H7 (cell line): ENCODE results near the gene SEPTIN12. TPM values are rescaled to one million over a fixed set of nuclear protein-coding genes. Genes with fewer than 3 reads are reported as not detected.

ENCODE experiments used
- total RNA-seq: library from RNA; depleted of rRNA; stranded (reverse); fragments of >200 nt; shearing (Covaris generic); gene quantifications from 2 replicates; pipeline ENCODE4 v1.2.3, GENCODE V29; 2014; rRNA removed

The SEPTIN12 gene
- total RNA-seq, 1 experiment from 2014 or later = not detected

Other genes with a start within 250 kb of the SEPTIN12 start
- gene CDIP1, start 249.6 kb downstream of the SEPTIN12 start, total RNA-seq = 32.1 and 36.0 TPM in 2 replicates
- gene C16orf96, start 232.0 kb downstream of the SEPTIN12 start, total RNA-seq = 0.38 and 0.41 TPM in 2 replicates
- gene UBALD1, start 173.5 kb downstream of the SEPTIN12 start, total RNA-seq = 21.4 and 26.8 TPM in 2 replicates
- 35.6 and 42.8 TPM in 2 replicates for gene MGRN1, start 163.5 kb downstream of the SEPTIN12 start, total RNA-seq
- 43.9 and 50.5 TPM in 2 replicates for gene NUDT16L1, start 94.8 kb downstream of the SEPTIN12 start, total RNA-seq
- 19.5 and 21.8 TPM in 2 replicates for gene ANKS3, start 54.1 kb downstream of the SEPTIN12 start, total RNA-seq
- gene DNAAF8, start 53.8 kb downstream of the SEPTIN12 start, total RNA-seq = 1.1 TPM in 1 of 2 replicates, not detected in the other
- gene ZNF500, start 21.2 kb downstream of the SEPTIN12 start, total RNA-seq = 17.3 and 19.3 TPM in 2 replicates
- not detected in 2 replicates for gene SMIM22, start 7.0 kb upstream of the SEPTIN12 start, total RNA-seq
- gene ROGDI, start 14.3 kb upstream of the SEPTIN12 start, total RNA-seq = 26.4 and 37.0 TPM in 2 replicates
- gene GLYR1, start 58.9 kb upstream of the SEPTIN12 start, total RNA-seq = 56.6 and 64.7 TPM in 2 replicates
- gene UBN1, start 59.1 kb upstream of the SEPTIN12 start, total RNA-seq = 32.8 and 36.7 TPM in 2 replicates
- 9.2 and 10.2 TPM in 2 replicates for gene PPL, start 148.8 kb upstream of the SEPTIN12 start, total RNA-seq
- gene SEC14L5, start 170.0 kb upstream of the SEPTIN12 start, total RNA-seq = 2.1 and 2.4 TPM in 2 replicates
- 11.9 and 12.7 TPM in 2 replicates for gene NAGPA, start 245.6 kb upstream of the SEPTIN12 start, total RNA-seq